IMR-90 (cell line): ENCODE data around the gene ZNF445. TPM values are rescaled to one million over a fixed set of nuclear protein-coding genes. Genes with fewer than 3 reads are reported as not detected.

ENCODE experiments used
- ATAC-seq: fragments of 200-7000 bp; cut with Tn5 transposase; 2 replicates; pipeline ENCODE4 v1.9.1; 2020; ENCODE audit warnings: low read depth, mild to moderate bottlenecking, moderate library complexity
- BruUV-seq: library from RNA; stranded (reverse); fragments of 400-500 nt; replicated peaks from 2 replicates; lab custom pipeline; 2021; lab: Mats Ljungman, UMichigan
- CTCF ChIA-PET: fragments of 300-600 bp; formaldehyde crosslinking; extraction: SDS; loops from one replicate; lab custom pipeline; 2021; ENCODE audit warnings: antibody characterized with exemption; lab: Yijun Ruan, JAX
- POLR2A ChIA-PET: fragments of 300-600 bp; sonication (Branson Sonifier 250); formaldehyde crosslinking; loops from one replicate; lab custom pipeline; 2022; ENCODE audit warnings: antibody characterized with exemption; ENCODE audit not compliant: unreplicated experiment; lab: Charles Lee
- DNase-seq: peaks from one replicate; pipeline ENCODE4 v3.0.0; 2013
- H2AFZ ChIP-seq: replicated peaks from 2 replicates; pipeline ENCODE3; 2013; ENCODE audit warnings: low read length, mild to moderate bottlenecking; ENCODE audit not compliant: poor library complexity
- H2AK5ac ChIP-seq: 2 replicates; pipeline ENCODE4 v1.6.1; 2013; ENCODE audit warnings: low read depth, low read length, inconsistent platforms
- H2AK9ac ChIP-seq: replicated peaks from 2 replicates; pipeline ENCODE3; 2013; ENCODE audit warnings: mild to moderate bottlenecking, low read depth, low read length, moderate library complexity; ENCODE audit not compliant: poor library complexity
- H2BK120ac ChIP-seq: 2 replicates; pipeline ENCODE4 v1.6.1; 2013; ENCODE audit warnings: low read depth, low read length, inconsistent platforms
- H2BK15ac ChIP-seq: 3 replicates; pipeline ENCODE4 v1.6.1; 2013; ENCODE audit warnings: low read depth, low read length, inconsistent platforms
- H2BK20ac ChIP-seq: 2 replicates; pipeline ENCODE4 v1.6.1; 2013; ENCODE audit warnings: low read depth, mild to moderate bottlenecking, inconsistent platforms, low read length, moderate library complexity
- H2BK5ac ChIP-seq: 2 replicates; pipeline ENCODE4 v1.6.1; 2013; ENCODE audit warnings: mild to moderate bottlenecking, low read depth, low read length, inconsistent platforms; ENCODE audit not compliant: poor library complexity, severe bottlenecking
- H3K14ac ChIP-seq: replicated peaks from 2 replicates; pipeline ENCODE4 v1.6.1; 2013; ENCODE audit warnings: low read depth, low read length, inconsistent platforms
- H3K18ac ChIP-seq: 2 replicates; pipeline ENCODE4 v1.6.1; 2013; ENCODE audit warnings: low read depth, low read length, control low read depth
- H3K23ac ChIP-seq: 2 replicates; pipeline ENCODE4 v1.6.1; 2013; ENCODE audit warnings: low read depth, low read length, inconsistent platforms
- H3K27ac ChIP-seq: 2 replicates; pipeline ENCODE4 v1.5.1; 2013; ENCODE audit warnings: mild to moderate bottlenecking, control low read depth, low read length; ENCODE audit not compliant: insufficient read depth
- H3K27me3 ChIP-seq: 2 replicates; pipeline ENCODE4 v1.6.1; 2013; ENCODE audit warnings: low read length; ENCODE audit not compliant: control insufficient read depth, insufficient read depth
- H3K36me3 ChIP-seq: 2 replicates; pipeline ENCODE4 v1.6.1; 2013; ENCODE audit warnings: low read length, mixed read lengths; ENCODE audit not compliant: control insufficient read depth, insufficient read depth
- H3K4ac ChIP-seq: 2 replicates; pipeline ENCODE4 v1.6.1; 2013; ENCODE audit warnings: low read depth, low read length, inconsistent platforms
- H3K4me1 ChIP-seq: 2 replicates; pipeline ENCODE4 v1.6.1; 2013; ENCODE audit warnings: low read length, mixed read lengths; ENCODE audit not compliant: control insufficient read depth, insufficient read depth
- H3K4me2 ChIP-seq: 2 replicates; pipeline ENCODE4 v1.6.1; 2013; ENCODE audit warnings: low read depth, mild to moderate bottlenecking, control low read depth, low read length, moderate library complexity
- H3K4me3 ChIP-seq: 2 replicates; pipeline ENCODE4 v1.5.1; 2013; ENCODE audit warnings: low read depth, mild to moderate bottlenecking, control low read depth, low read length, moderate library complexity; ENCODE audit not compliant: insufficient read depth
- H3K56ac ChIP-seq: 2 replicates; pipeline ENCODE4 v1.6.1; 2013; ENCODE audit warnings: low read length, inconsistent platforms; ENCODE audit not compliant: insufficient read depth; ENCODE audit errors: extremely low read depth
- H3K79me1 ChIP-seq, 2 experiments: 2 replicates each; pipeline ENCODE4 v1.6.1; 2013; ENCODE audit warnings: low read length in 2 of 2, inconsistent platforms in 1 of 2, low read depth in 1 of 2
- H3K9ac ChIP-seq: 2 replicates; pipeline ENCODE4 v1.6.1; 2013; ENCODE audit warnings: low read depth, low read length, control low read depth
- H3K9me1 ChIP-seq: 2 replicates; pipeline ENCODE4 v1.6.1; 2013; ENCODE audit warnings: low read length, inconsistent platforms; ENCODE audit not compliant: insufficient read depth
- H3K9me3 ChIP-seq: 2 replicates; pipeline ENCODE4 v1.6.1; 2013; ENCODE audit warnings: low read length; ENCODE audit not compliant: control insufficient read depth, insufficient read depth
- H4K20me1 ChIP-seq: 2 replicates; pipeline ENCODE4 v1.6.1; 2013; ENCODE audit warnings: low read length, inconsistent platforms; ENCODE audit not compliant: insufficient read depth
- H4K5ac ChIP-seq: 2 replicates; pipeline ENCODE4 v1.6.1; 2013; ENCODE audit warnings: mild to moderate bottlenecking, low read depth, low read length, control low read depth
- H4K8ac ChIP-seq, 2 experiments: 2 replicates each; pipeline ENCODE4 v1.6.1; 2013; ENCODE audit warnings: low read depth in 2 of 2, low read length in 2 of 2, control low read depth in 1 of 2, inconsistent platforms in 1 of 2
- H4K91ac ChIP-seq: 2 replicates; pipeline ENCODE4 v1.6.1; 2013; ENCODE audit warnings: low read depth, low read length, inconsistent platforms; ENCODE audit not compliant: insufficient read depth
- CEBPB ChIP-seq: IDR thresholded peaks from 2 replicates; pipeline ENCODE4 v1.6.1; 2012; ENCODE audit warnings: low read depth, low read length, improper control_type of control experiment
- CHD1 ChIP-seq: IDR thresholded peaks from 2 replicates; pipeline ENCODE4 v1.6.1; 2012; ENCODE audit warnings: low read depth, low read length, improper control_type of control experiment
- MAFK ChIP-seq: IDR thresholded peaks from 2 replicates; pipeline ENCODE4 v1.6.1; 2012; ENCODE audit warnings: low read depth, low read length, improper control_type of control experiment
- POLR2A ChIP-seq: IDR thresholded peaks from 2 replicates; pipeline ENCODE4 v1.6.1; 2012; ENCODE audit warnings: mild to moderate bottlenecking, low read depth, low read length
- RAD21 ChIP-seq: IDR thresholded peaks from 2 replicates; pipeline ENCODE4 v1.6.1; 2012; ENCODE audit warnings: low read length, improper control_type of control experiment
- RCOR1 ChIP-seq: IDR thresholded peaks from 2 replicates; pipeline ENCODE4 v1.6.1; 2012; ENCODE audit warnings: mild to moderate bottlenecking, low read length, improper control_type of control experiment; ENCODE audit not compliant: insufficient replicate concordance
- SMC3 ChIP-seq: fragments of 150-350 bp; IDR thresholded peaks from 2 replicates; pipeline ENCODE4 v1.6.1; 2016; ENCODE audit warnings: low read depth, mild to moderate bottlenecking, antibody characterized with exemption, low read length, moderate library complexity
- WGBS, 2 experiments: methylation state at CpG; one replicate each; pipeline versions ENCODE4 v1.1.5 to v1.1.7; 2013; ENCODE audit warnings: missing lambda C conversion rate in 2 of 2; ENCODE audit not compliant: insufficient read length in 1 of 2; ENCODE audit errors: extremely low coverage in 2 of 2; 5-methylcytosine and 5-hydroxymethylcytosine counted together
- dilution Hi-C: fragments of 300-500 bp; cut with HindIII; formaldehyde crosslinking; loops from one replicate; pipeline ENCODE4 v1.14.3; 2018; ENCODE audit warnings: low sequenced_read_pairs; ENCODE audit not compliant: unreplicated experiment
- in situ Hi-C: fragments of 300-500 bp; cut with MboI; formaldehyde crosslinking; loops from 3 replicates; pipeline ENCODE4 v1.14.3; 2019; ENCODE audit warnings: low sequenced_read_pairs, inconsistent platforms, mixed read lengths
- intact Hi-C: fragments of 100-400 bp; cut with micrococcal nuclease; formaldehyde crosslinking; loops from 2 replicates; pipeline ENCODE4 v1.10.0; 2022
- polyA plus RNA-seq, 3 experiments: library from polyadenylated mRNA; depleted of rRNA; stranded (reverse); fragments of >200 nt; gene quantifications; 2 replicates each; pipeline ENCODE4 v1.2.3, GENCODE V29; 2012; ENCODE audit warnings: low replicate concordance in 1 of 3
- total RNA-seq: library from RNA; depleted of rRNA; stranded (reverse); fragments of >200 nt; gene quantifications from 2 replicates; pipeline ENCODE4 v1.2.3, GENCODE V29; 2012

Gene ZNF445
- total and polyA plus RNA-seq, 2 of the 4 experiments (the other 2 are of a cell fraction), result 3.3 to 6.3 TPM

GRCh38 chr3:44506556-44506955 is 29.1 kb upstream of the ZNF445 start:
- Histone ChIP-seq H3K9ac (no peak overlapping the region), H4K5ac (no peak overlapping the region), H3K9me1 (peaks cover 4% of the 10 kb centered on the region; the same call in 1 of the 2 replicates), H2BK15ac (no peak overlapping the region), H3K27ac (no peak overlapping the region), H3K27me3 (no peaks in the 10 kb centered on the region), H3K4me2 (no peak overlapping the region), H2BK20ac (no peak overlapping the region), H2AK9ac (no peak overlapping the region), H3K79me1 (peaks cover 17 to 38% of the 10 kb centered on the region in 2 experiments), H3K4me3 (no peak overlapping the region), H2BK5ac (no peak overlapping the region), H3K56ac (no peak overlapping the region), H4K20me1 (no peaks in the 10 kb centered on the region; the same call in 1 of the 2 replicates), H3K23ac (no peak overlapping the region), H3K36me3 (peaks cover 8% of the 10 kb centered on the region), H4K8ac (no peak overlapping the region), H4K91ac (no peak overlapping the region), H3K4ac (no peak overlapping the region), H3K4me1 (peaks cover 6% of the 10 kb centered on the region), H2AFZ (no peak overlapping the region), H2AK5ac (no peak overlapping the region), H3K9me3 (peaks cover 15% of the 10 kb centered on the region), H3K18ac (no peak overlapping the region), H2BK120ac (no peak overlapping the region), H3K14ac (no peak overlapping the region)
- no peak for TF ChIP-seq MAFK
- TF ChIP-seq CHD1, result no peak
- TF ChIP-seq SMC3, result no peak
- TF ChIP-seq POLR2A, result no peak
- no peak for TF ChIP-seq RAD21
- TF ChIP-seq RCOR1, result no peak
- no peak for TF ChIP-seq CEBPB
- BruUV-seq, result no TSS peak
- intact Hi-C loops (no loop called here), dilution Hi-C loops (no loop called here), in situ Hi-C loops (no loop called here)
- POLR2A ChIA-PET, result no interaction called here
- DNase-seq (no peak), ATAC-seq (no peak)
- CTCF ChIA-PET, result interaction anchor here (0.6 kb wide), 1 partner anchor 57 kb away, joined by 3 read pairs; no protein-coding TSS in a partner anchor
- 96% methylated on average over 3 of the region's 3 CpGs; no CpG with 5 or more reads in 1 of the 2 experiments for WGBS, 2 experiments
